HEK293 (cell line): ENCODE measurements around the gene PSD4.

Source experiments
- CTCF ChIA-PET: fragments of 350-600 bp; formaldehyde crosslinking; extraction: SDS; loops from one replicate; lab custom pipeline; 2021; ENCODE audit warnings: antibody characterized with exemption; lab: Yijun Ruan, JAX
- POLR2A ChIA-PET: fragments of 300-600 bp; formaldehyde crosslinking; extraction: SDS; loops from one replicate; lab custom pipeline; 2020; ENCODE audit warnings: antibody characterized with exemption, inconsistent platforms; lab: Yijun Ruan, JAX
- H3K27ac ChIP-seq: fragments of 200-500 bp; sonication (Bioruptor generic); 2 replicates; pipeline ENCODE4 v1.5.1; 2014; ENCODE audit warnings: low read depth, low read length, control low read depth, inconsistent platforms; ENCODE audit errors: extremely low read depth
- H3K36me3 ChIP-seq, 2 experiments: fragments of 200-500 bp in 1 of 2; sonication (Bioruptor generic) in 1 of 2; 1 replicate in 1 of 2; 2 replicates in 1 of 2; pipeline ENCODE4 v1.5.1; 2014 to 2017; ENCODE audit warnings: inconsistent platforms in 2 of 2, low read length in 2 of 2; ENCODE audit not compliant: control insufficient read depth in 2 of 2, insufficient read depth in 1 of 2
- H3K4me1 ChIP-seq: fragments of 200-500 bp; sonication (Bioruptor generic); 2 replicates; pipeline ENCODE4 v1.5.1; 2014; ENCODE audit warnings: mild to moderate bottlenecking, low read length, inconsistent platforms; ENCODE audit not compliant: control insufficient read depth, insufficient read depth
- H3K4me3 ChIP-seq: 2 replicates; pipeline ENCODE4 v1.5.1; 2011; ENCODE audit warnings: low read depth, mild to moderate bottlenecking, control low read depth, low read length, moderate library complexity
- H3K9me3 ChIP-seq: fragments of 200-500 bp; sonication (Bioruptor generic); 2 replicates; pipeline ENCODE4 v1.5.1; 2014; ENCODE audit warnings: low read depth, low read length, inconsistent platforms; ENCODE audit not compliant: control insufficient read depth, insufficient read depth
- GLI4 ChIP-seq: fragments of 450-650 bp; formaldehyde crosslinking; IDR thresholded peaks from 2 replicates; pipeline ENCODE4 v1.5.1; 2016; ENCODE audit warnings: missing biosample characterization, missing genetic modification characterization
- KLF10 ChIP-seq: fragments of 450-650 bp; IDR thresholded peaks from 2 replicates; pipeline ENCODE4 v1.5.1; 2018; ENCODE audit warnings: missing biosample characterization, mild to moderate bottlenecking, missing genetic modification characterization
- SP3 ChIP-seq: fragments of 450-650 bp; formaldehyde crosslinking; IDR thresholded peaks from 2 replicates; pipeline ENCODE4 v1.5.1; 2016; ENCODE audit warnings: missing biosample characterization, missing genetic modification characterization
- ZBTB20 ChIP-seq: fragments of 450-650 bp; formaldehyde crosslinking; IDR thresholded peaks from 2 replicates; pipeline ENCODE4 v1.5.1; 2016; ENCODE audit warnings: missing biosample characterization, missing genetic modification characterization
- ZEB2 ChIP-seq: fragments of 450-650 bp; formaldehyde crosslinking; IDR thresholded peaks from 2 replicates; pipeline ENCODE4 v1.5.1; 2016; ENCODE audit warnings: missing biosample characterization, missing genetic modification characterization
- ZFP41 ChIP-seq: fragments of 450-650 bp; formaldehyde crosslinking; IDR thresholded peaks from 2 replicates; pipeline ENCODE4 v1.5.1; 2016; ENCODE audit warnings: missing biosample characterization, missing genetic modification characterization, borderline replicate concordance
- ZNF10 ChIP-seq: fragments of 450-650 bp; formaldehyde crosslinking; IDR thresholded peaks from 2 replicates; pipeline ENCODE4 v1.5.1; 2017; ENCODE audit warnings: missing biosample characterization, missing genetic modification characterization
- ZNF112 ChIP-seq: fragments of 450-650 bp; formaldehyde crosslinking; IDR thresholded peaks from 2 replicates; pipeline ENCODE4 v1.5.0; 2017; ENCODE audit warnings: missing biosample characterization, missing genetic modification characterization
- ZNF132 ChIP-seq: fragments of 450-650 bp; formaldehyde crosslinking; IDR thresholded peaks from 2 replicates; pipeline ENCODE4 v1.5.1; 2017; ENCODE audit warnings: missing biosample characterization, missing genetic modification characterization, borderline replicate concordance
- ZNF211 ChIP-seq: fragments of 450-650 bp; formaldehyde crosslinking; IDR thresholded peaks from 2 replicates; pipeline ENCODE4 v1.5.1; 2016; ENCODE audit warnings: low read depth, missing biosample characterization, missing genetic modification characterization
- ZNF239 ChIP-seq: fragments of 450-650 bp; formaldehyde crosslinking; IDR thresholded peaks from 2 replicates; pipeline ENCODE4 v1.5.1; 2016; ENCODE audit warnings: missing biosample characterization, missing genetic modification characterization
- ZNF510 ChIP-seq: fragments of 450-650 bp; formaldehyde crosslinking; IDR thresholded peaks from 2 replicates; pipeline ENCODE4 v1.5.1; 2018; ENCODE audit warnings: mild to moderate bottlenecking, missing genetic modification characterization, missing biosample characterization; ENCODE audit not compliant: insufficient replicate concordance
- ZNF555 ChIP-seq: fragments of 450-650 bp; formaldehyde crosslinking; conservative IDR thresholded peaks from 2 replicates; pipeline ENCODE4 v1.5.1; 2017; ENCODE audit warnings: missing biosample characterization, mild to moderate bottlenecking, missing genetic modification characterization, inconsistent platforms
- ZNF571 ChIP-seq: fragments of 450-650 bp; formaldehyde crosslinking; IDR thresholded peaks from 2 replicates; pipeline ENCODE4 v1.5.0; 2017; ENCODE audit warnings: missing biosample characterization, missing genetic modification characterization
- ZNF580 ChIP-seq: fragments of 450-650 bp; formaldehyde crosslinking; IDR thresholded peaks from 2 replicates; pipeline ENCODE4 v1.5.1; 2016; ENCODE audit warnings: missing biosample characterization, missing genetic modification characterization
- ZNF600 ChIP-seq: fragments of 450-650 bp; formaldehyde crosslinking; IDR thresholded peaks from 2 replicates; pipeline ENCODE4 v1.5.1; 2016; ENCODE audit warnings: missing biosample characterization, missing genetic modification characterization
- ZNF621 ChIP-seq: fragments of 450-650 bp; formaldehyde crosslinking; IDR thresholded peaks from 2 replicates; pipeline ENCODE4 v1.5.1; 2017; ENCODE audit warnings: missing biosample characterization, missing genetic modification characterization
- ZNF645 ChIP-seq: fragments of 450-650 bp; formaldehyde crosslinking; IDR thresholded peaks from 2 replicates; pipeline ENCODE4; 2016; ENCODE audit warnings: missing biosample characterization, missing genetic modification characterization
- ZNF777 ChIP-seq: fragments of 450-650 bp; formaldehyde crosslinking; IDR thresholded peaks from 2 replicates; pipeline ENCODE4 v1.5.1; 2017; ENCODE audit warnings: missing biosample characterization, missing genetic modification characterization, borderline replicate concordance
- ZNF791 ChIP-seq: fragments of 450-650 bp; formaldehyde crosslinking; IDR thresholded peaks from 2 replicates; pipeline ENCODE4 v1.5.1; 2016; ENCODE audit warnings: missing biosample characterization, missing genetic modification characterization
- ZSCAN16 ChIP-seq: fragments of 450-650 bp; formaldehyde crosslinking; IDR thresholded peaks from 2 replicates; pipeline ENCODE4 v1.5.1; 2016; ENCODE audit warnings: missing biosample characterization, missing genetic modification characterization
- ZSCAN18 ChIP-seq: fragments of 450-650 bp; formaldehyde crosslinking; IDR thresholded peaks from 2 replicates; pipeline ENCODE4 v1.5.1; 2016; ENCODE audit warnings: missing biosample characterization, missing genetic modification characterization
- ZSCAN30 ChIP-seq: fragments of 450-650 bp; IDR thresholded peaks from 2 replicates; pipeline ENCODE4 v1.5.1; 2018; ENCODE audit warnings: missing biosample characterization, mild to moderate bottlenecking, missing genetic modification characterization, moderate library complexity
- ZXDB ChIP-seq: fragments of 450-650 bp; formaldehyde crosslinking; IDR thresholded peaks from 2 replicates; pipeline ENCODE4 v1.5.1; 2016; ENCODE audit warnings: missing biosample characterization, missing genetic modification characterization

The PSD4 gene

GRCh38 chr2:113169586-113169985 lies 4.2 kb upstream of the PSD4 start (continued):
- TF ChIP-seq KLF10 (no peak), ZNF621 (tag by site-specific recombination) (no peak), ZSCAN30 (tag by site-specific recombination) (no peak), ZFP41 (tag by site-specific recombination) (no peak), ZXDB (tag by site-specific recombination) (no peak), ZNF555 (tag by site-specific recombination) (peak; percentile 27), GLI4 (tag by site-specific recombination) (no peak), ZNF777 (tag by site-specific recombination) (no peak), ZEB2 (no peak)

GRCh38 chr2:113171334-113172075 lies 2.3 kb upstream of the PSD4 start:
- CTCF ChIA-PET = interaction anchor here (0.6 to 2.3 kb wide), 3 partner anchors 27 to 219 kb away, joined by 4 to 12 read pairs (median 4); no protein-coding TSS in a partner anchor
- TF ChIP-seq ZNF132 (tag by site-specific recombination) (no peak), ZNF211 (no peak), ZNF112 (tag by site-specific recombination) (no peak), ZNF580 (tag by site-specific recombination) (no peak), ZNF791 (tag by site-specific recombination) (no peak), SP3 (tag by site-specific recombination) (no peak), ZNF239 (tag by site-specific recombination) (no peak), ZNF510 (tag by site-specific recombination) (no peak)
- H3K27ac ChIP-seq = no peak overlapping the region
- no peaks in the 10 kb centered on the region for H3K9me3 ChIP-seq
- H3K36me3 ChIP-seq = no peaks in the 10 kb centered on the region
- POLR2A ChIA-PET = interaction anchor here (0.7 kb wide), 1 partner anchor 81 kb away, joined by 3 read pairs; no protein-coding TSS in a partner anchor
- no peak overlapping the region for H3K4me3 ChIP-seq
- H3K4me1 ChIP-seq = no peaks in the 10 kb centered on the region

GRCh38 chr2:113172721-113173541 lies 840 bp upstream of the PSD4 start:
- Histone ChIP-seq H3K4me1 (no peaks in the 10 kb centered on the region), H3K36me3 (no peaks in the 10 kb centered on the region), H3K4me3 (no peak overlapping the region), H3K27ac (no peak overlapping the region), H3K9me3 (no peaks in the 10 kb centered on the region)
- ChIA-PET POLR2A (no interaction called here), CTCF (interaction anchor here (0.8 to 2.3 kb wide), 3 partner anchors 26 to 217 kb away, joined by 4 to 12 read pairs (median 4); no protein-coding TSS in a partner anchor)
- TF ChIP-seq ZSCAN18 (no peak), ZBTB20 (tag by site-specific recombination) (no peak), ZNF600 (no peak), ZNF10 (no peak), ZNF645 (tag by site-specific recombination) (no peak), ZNF571 (tag by site-specific recombination) (no peak), ZSCAN16 (tag by site-specific recombination) (no peak), ZFP41 (tag by site-specific recombination) (no peak)
